ENCODE measurements around the gene ZBTB7C. TPM values are rescaled to one million over a fixed set of nuclear protein-coding genes. Genes with fewer than 3 reads are reported as not detected.

ZBTB7C gene
- total RNA-seq, 4 donors from 2014 or later: 38.2 to 92.3 (median 52.4) TPM

GRCh38 chr18:48093104-48093503 is 316.1 kb downstream of the ZBTB7C start:
- Histone ChIP-seq H3K4me1 (peaks cover 0 to 42% (median 0%) of the 10 kb centered on the region in 3 donors), H3K27ac (peak overlapping the region in 2 of 4 donors; percentile 7 to 40), H3K4me3 (no peak overlapping the region), H3K36me3 (peaks cover 0 to 62% (median 0%) of the 10 kb centered on the region in 3 donors), H3K9me3 (no peaks in the 10 kb centered on the region), H3K27me3 (no peaks in the 10 kb centered on the region)
- no peak for TF ChIP-seq POLR2A (IDR thresholded peaks at IDR 0.05)
- no peak for TF ChIP-seq CTCF (IDR thresholded peaks at IDR 0.05)
- WGBS, 2 donors: 65 to 89% methylated on average over 3 to 5 of the region's 5 CpGs
- intact Hi-C loops (cut with DNase I): no loop called here
- DNase-seq: no peak

DNA sequence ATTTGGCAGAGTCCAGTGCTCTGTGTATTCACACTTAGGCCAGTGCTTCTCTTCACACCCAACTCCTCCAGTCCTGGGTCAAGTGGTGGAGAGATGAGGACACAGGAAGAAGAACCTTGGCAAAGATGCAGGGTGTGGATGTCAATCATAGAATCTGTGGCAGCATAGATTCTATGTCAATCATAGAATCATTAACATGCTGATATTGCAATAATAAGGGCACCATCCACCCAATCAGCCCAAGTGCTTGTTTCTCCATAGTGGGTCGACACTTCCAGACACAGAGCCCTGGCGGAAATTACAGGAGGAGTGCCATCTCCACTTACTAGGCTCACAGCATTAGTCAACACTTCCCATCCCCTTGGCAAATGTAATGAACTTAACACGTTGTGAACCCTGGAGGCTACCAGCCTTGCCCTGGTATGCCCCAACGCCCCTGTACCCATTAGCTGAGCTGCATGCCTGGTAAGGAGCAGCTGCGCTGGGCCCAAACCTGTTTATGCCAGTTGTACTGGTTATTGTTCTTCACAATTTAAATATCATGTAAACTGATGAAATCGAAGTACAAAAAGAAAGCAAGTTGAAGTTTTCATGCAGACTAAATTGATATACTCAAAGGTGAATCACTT is 317.2 kb downstream of the ZBTB7C start:
- Histone ChIP-seq H3K4me1 (peaks cover 0 to 47% (median 0%) of the 10 kb centered on the region in 3 donors), H3K4me3 (no peak overlapping the region), H3K27ac (peak overlapping the region in 2 of 4 donors; percentile 2 to 10), H3K27me3 (no peaks in the 10 kb centered on the region), H3K36me3 (peaks cover 0 to 66% (median 0%) of the 10 kb centered on the region in 3 donors), H3K9me3 (no peaks in the 10 kb centered on the region)
- DNase-seq: no peak
- intact Hi-C loops (cut with DNase I): no loop called here
- 48 to 75% methylated on average over 6 of the region's 6 CpGs for WGBS, 2 donors
- TF ChIP-seq CTCF (IDR thresholded peaks at IDR 0.05) (no peak), POLR2A (IDR thresholded peaks at IDR 0.05) (no peak)

DNA sequence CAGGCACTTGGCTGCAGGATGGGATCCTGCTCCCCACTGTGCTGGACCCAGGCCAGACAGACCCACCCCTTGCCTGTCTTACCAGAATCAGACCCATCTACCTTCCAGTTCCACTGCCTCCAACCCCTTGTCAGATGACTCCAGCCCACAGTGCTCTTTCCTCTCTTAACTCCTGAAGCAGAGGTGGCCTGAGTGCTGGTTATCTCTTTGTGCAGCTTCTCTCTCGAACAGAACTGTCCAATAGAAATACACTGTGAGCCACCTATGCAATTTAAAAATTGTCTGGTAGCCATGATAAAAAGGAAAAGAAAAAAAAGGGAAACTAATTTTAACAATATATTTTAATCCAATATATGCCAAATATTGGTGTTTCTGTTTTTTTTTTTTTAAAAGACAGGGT is 318.5 kb downstream of the ZBTB7C start:
- Histone ChIP-seq H3K4me3 (no peak overlapping the region), H3K4me1 (peaks cover 0 to 52% (median 8%) of the 10 kb centered on the region in 3 donors), H3K9me3 (no peaks in the 10 kb centered on the region), H3K36me3 (peaks cover 0 to 68% (median 0%) of the 10 kb centered on the region in 3 donors), H3K27me3 (no peaks in the 10 kb centered on the region), H3K27ac (peak overlapping the region in 1 of 4 donors; percentile 7)
- intact Hi-C loops (cut with DNase I): no loop called here
- no peak for DNase-seq
- WGBS, 2 donors: 78 to 93% methylated on average over 1 of the region's 1 CpG
- TF ChIP-seq POLR2A (IDR thresholded peaks at IDR 0.05): no peak
- TF ChIP-seq CTCF (IDR thresholded peaks at IDR 0.05): no peak

DNA sequence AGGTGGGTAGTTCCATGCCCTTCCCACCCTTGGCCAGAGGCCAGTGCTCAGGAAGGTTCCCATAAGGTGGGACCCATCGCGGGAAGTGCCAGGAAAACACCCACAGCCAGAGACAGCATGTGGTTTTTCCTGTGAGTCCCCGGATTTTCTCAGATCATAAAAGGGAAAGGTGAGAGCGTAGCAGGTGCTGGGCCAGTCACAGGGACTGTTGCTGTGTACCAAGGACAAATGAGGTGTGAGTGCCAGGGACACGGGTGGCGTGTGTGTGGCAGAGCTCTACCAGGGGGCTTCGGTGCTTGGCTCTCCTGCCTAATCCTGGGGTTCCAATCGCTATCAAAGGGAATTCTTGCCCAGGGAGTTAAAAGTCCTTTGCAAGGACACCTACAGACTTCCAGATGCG is 319.2 kb downstream of the ZBTB7C start:
- Histone ChIP-seq H3K4me1 (peaks cover 0 to 58% (median 8%) of the 10 kb centered on the region in 3 donors), H3K4me3 (no peak overlapping the region), H3K27me3 (no peaks in the 10 kb centered on the region), H3K36me3 (peaks cover 0 to 75% (median 0%) of the 10 kb centered on the region in 3 donors), H3K27ac (peak overlapping the region in 2 of 4 donors; percentile 7 to 9), H3K9me3 (no peaks in the 10 kb centered on the region)
- no peak for DNase-seq
- intact Hi-C loops (cut with DNase I): no loop called here
- 85 to 89% methylated on average over 7 to 9 of the region's 9 CpGs for WGBS, 2 donors
- no peak for TF ChIP-seq POLR2A (IDR thresholded peaks at IDR 0.05)
- no peak for TF ChIP-seq CTCF (IDR thresholded peaks at IDR 0.05)

DNA sequence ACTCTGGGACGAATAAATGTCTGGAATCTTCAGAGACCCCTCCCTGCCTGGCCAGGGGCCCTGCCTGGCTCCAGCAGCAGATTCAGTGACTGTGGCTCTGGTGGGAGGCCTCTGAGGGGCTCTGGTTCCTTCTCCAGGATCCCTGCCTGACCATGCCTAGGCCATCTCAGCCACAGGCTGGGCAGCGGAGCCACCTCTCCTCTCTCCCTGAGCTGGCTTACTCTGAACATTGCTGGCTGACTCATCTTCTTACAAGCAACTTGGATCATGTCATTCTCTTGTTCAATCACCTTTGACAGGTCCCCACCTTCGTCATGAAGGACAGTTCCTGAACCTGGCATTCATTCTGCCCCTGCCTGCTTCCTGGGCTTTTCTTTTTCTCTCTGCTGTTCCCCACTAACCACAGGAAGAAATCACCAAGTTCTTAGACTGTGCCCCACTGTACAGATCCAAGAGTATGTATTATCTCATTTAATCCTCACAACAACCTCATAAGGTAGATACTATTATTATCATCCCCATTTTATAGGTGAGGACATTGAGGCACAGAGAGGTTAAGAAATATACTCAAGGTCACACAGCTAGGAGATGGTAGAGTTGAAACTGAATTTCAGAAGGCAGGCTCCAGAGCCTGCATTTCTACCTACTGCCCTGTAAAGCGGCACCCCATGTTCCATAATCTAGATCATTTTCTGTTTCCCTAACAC is 323.2 kb downstream of the ZBTB7C start:
- TF ChIP-seq CTCF (IDR thresholded peaks at IDR 0.05) (no peak), POLR2A (IDR thresholded peaks at IDR 0.05) (no peak)
- no peaks in the 10 kb centered on the region for H3K9me3 ChIP-seq
- H3K36me3 ChIP-seq: peaks cover 0 to 84% (median 0%) of the 10 kb centered on the region in 3 donors
- no peak overlapping the region for H3K4me3 ChIP-seq
- no peaks in the 10 kb centered on the region for H3K27me3 ChIP-seq
- intact Hi-C loops (cut with DNase I): no loop called here
- peak overlapping the region in 3 of 4 donors; percentile 68 to 85 (median 76) for H3K27ac ChIP-seq
- 47 to 57% methylated on average over 4 of the region's 4 CpGs for WGBS, 2 donors
- no peak for DNase-seq
- peaks cover 0 to 46% (median 8%) of the 10 kb centered on the region in 3 donors for H3K4me1 ChIP-seq

All from esophagus squamous epithelium (tissue), 5 donors.